ENCODE measurements around the gene DNAAF9.

DNA sequence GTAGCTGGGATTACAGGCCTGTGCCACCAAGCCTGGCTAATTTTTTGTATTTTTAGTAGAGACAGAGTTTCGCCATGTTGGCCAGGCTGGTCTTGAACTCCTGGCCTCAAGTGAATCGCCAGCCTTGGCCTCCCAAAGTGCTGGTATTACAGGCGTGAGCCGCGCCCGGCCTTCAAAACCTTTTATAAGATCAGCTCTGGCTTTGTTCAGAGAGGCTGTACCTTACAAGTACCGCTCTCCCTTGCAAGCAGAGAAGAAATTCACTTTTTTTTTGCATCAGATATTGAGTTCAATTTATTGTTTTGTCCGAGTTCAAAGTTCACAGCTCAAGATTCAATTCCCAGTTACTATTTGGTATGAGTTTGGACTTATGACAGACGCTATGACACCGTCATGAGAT, 1.9 kb upstream of the DNAAF9 start:
- no peak for TF ChIP-seq ARNTL (CRISPR knock-in tag; IDR thresholded peaks at IDR 0.05; ENCODE audit: borderline replicate concordance, low read depth)
- TF ChIP-seq TOX (CRISPR knock-in tag; IDR thresholded peaks at IDR 0.05; ENCODE audit: borderline replicate concordance) = no peak
